Fibroblast of the conjunctiva (primary cell): ENCODE results near the gene PRSS36.
A peak's percentile ranks its signal among the peaks of the same experiment; 100 is the strongest.
"Not testable (repeated sequence)": the region's sequence is repeated elsewhere in the genome, so short reads cannot be mapped to it uniquely, and the experiment has no call there.

ENCODE experiments used
- DNase-seq: peaks from one replicate; pipeline ENCODE4 v3.0.0-alpha.2; 2010; ENCODE audit warnings: low read depth

The PRSS36 gene

DNA sequence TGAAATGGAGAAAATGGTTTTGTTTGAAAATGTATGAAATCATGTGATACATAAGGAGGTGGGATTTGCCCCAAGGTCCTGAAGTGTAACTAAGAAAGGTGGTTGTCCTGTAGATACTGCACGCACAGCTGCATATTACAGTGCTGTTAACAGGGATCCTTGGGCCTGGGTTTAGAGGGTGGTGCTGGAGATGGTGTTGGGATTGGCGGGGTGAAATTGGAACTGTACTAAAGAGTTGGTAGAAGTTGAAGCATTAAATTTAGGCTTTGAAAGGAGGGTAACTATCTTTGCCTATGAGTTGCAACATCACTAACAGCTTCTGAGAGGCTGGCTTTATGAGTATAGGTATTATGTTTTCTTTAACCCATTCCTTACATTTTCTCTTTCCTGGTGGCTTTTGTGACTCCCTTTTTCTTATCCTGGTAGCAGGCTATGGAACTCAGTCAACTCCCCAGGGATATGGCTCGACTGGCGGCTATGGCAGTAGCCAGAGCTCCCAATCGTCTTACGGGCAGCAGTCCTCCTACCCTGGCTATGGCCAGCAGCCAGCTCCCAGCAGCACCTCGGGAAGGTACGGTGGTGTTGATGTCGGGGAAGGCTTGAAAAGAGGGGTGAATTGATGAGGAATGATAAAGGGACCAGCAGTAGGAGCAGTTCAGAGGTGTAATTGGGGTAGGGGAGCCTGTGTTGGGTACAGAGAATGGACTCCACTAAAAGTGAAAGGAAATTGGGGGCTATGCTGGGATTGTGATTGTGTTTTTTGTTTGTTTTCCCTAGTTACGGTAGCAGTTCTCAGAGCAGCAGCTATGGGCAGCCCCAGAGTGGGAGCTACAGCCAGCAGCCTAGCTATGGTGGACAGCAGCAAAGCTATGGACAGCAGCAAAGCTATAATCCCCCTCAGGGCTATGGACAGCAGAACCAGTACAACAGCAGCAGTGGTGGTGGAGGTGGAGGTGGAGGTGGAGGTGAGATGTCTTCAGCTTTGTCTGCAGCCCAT is 33.9 kb upstream of the PRSS36 start:
- DNase-seq = no peak

DNA sequence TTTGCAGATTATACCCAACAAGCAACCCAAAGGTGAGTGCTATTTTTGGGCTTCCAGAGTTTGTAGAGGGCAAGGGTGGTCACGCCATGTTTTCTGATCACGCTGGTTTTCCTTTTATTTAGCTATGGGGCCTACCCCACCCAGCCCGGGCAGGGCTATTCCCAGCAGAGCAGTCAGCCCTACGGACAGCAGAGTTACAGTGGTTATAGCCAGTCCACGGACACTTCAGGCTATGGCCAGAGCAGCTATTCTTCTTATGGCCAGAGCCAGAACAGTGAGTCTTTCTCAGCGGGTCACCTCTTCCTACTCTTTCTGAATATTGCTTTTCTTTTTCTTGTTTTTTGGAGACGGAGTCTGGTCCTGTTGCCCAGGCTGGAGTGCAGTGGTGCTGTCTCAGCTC is 32.5 kb upstream of the PRSS36 start:
- no peak for DNase-seq

DNA sequence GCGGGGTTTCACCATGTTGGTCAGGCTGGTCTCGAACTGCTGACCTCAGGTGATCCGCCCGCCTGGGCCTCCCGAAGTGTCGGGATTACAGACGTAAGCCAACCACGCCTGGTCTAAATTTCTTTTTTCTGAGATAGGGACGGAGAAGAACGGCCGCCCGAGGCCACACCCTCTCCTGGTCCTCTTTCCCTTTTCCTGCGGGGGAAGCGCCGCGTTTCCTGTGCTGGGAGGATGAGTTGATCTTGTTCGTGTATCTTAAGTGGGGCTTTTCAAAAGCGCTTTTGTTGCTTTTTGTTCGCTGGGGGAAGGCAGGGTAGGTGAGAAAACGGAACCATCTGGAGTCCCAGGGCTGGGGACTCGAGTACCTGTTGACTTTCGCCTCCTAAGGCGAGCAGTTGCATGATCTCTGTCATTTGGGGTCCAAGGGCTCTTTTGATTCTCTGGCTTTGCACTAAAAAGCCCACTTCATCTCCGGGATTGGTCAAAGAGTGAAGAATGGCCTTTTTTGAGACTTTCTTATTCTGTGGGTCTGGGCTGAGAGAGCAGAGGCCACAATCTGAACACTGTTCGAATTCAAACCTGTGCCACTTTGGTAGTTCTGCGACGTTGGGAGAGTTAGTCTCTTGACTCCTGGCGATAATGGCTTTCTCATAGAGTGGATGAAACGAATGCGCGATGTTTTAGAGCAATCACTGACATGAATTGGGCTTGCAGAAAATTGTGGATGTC is 31.4 kb upstream of the PRSS36 start:
- no peak for DNase-seq

DNA sequence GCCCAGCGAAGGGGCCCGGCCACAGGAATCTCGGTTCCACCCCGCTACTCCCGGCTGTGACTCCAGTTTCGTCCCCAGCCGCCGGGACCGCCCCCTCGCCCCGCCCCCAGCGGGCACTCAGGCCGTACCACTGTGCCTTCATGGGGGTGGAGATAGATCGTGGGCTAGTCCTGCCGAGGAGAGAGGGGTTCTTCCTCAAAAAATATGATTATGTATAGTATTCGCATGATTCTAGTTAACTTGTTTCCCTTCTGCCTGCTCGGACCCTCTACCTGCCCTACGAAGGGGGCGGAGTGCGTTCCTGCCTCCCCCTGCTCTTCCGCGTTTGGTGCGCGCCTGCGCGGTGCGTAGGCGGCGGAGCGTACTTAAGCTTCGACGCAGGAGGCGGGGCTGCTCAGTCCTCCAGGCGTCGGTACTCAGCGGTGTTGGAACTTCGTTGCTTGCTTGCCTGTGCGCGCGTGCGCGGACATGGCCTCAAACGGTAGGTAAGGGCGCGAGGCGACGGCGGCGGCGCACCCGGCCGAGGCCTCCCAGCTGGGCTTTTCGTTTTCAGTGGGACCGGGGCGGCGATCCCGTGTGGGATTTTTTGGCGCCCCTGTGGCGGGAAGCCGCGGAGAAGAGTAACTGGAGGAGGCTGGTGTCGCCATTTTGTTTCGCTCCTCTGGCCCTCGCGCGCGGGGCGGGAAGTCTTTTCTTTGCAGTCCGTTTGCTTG is 30.0 kb upstream of the PRSS36 start, which contains the start of gene FUS:
Gene FUS, plus strand, starts transcription at position 393 of the 713 bp plus-strand sequence. Its CDS starts 76 bp downstream, at position 469.
- DNase-seq = peak; percentile 79

DNA sequence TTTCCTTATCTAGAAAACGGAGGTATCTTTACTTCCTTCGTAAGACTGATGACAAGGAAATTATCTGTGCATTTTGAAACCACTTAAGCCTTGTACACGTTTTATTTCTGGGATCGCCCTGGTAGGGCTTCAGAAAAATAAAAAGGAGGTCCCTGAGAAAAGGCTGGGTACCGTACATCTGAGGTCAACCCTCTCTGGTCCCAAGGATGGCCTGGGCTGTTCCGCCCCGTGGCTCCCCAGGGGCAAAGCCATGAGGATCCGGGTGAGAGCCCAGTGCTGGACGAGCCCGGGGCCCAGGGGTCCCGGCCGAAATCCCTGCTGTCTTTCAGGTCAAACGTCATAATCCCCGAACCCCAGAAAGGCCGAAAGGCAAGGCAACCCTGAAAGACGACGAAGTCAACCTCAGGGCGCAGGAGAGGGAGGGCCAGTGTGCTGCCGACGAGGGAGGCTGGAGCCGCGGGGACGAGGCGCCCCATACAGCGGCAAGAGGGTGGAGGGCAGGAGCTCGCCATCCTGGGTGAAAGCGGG is 29.4 kb upstream of the PRSS36 start:
- DNase-seq = no peak

DNA sequence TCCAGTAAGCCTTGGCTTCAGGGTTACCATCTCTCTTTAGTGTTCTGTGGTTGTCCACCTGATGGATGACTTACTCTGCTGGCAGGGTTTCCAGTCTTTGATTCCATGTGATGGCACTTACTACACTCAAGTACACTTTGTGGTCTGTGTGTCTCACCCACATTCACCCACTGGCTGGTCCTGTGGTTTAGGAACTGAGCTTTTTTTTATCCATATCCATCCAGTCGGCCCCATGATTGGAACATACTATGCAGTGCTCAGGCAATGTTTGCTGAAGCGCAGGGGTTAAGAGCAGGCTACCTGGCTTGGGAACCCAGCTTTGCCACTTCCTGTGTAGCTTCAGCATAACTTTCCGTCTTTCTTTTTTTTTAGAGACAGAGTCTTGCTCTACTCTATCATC is 27.3 kb upstream of the PRSS36 start:
- DNase-seq = no peak

DNA sequence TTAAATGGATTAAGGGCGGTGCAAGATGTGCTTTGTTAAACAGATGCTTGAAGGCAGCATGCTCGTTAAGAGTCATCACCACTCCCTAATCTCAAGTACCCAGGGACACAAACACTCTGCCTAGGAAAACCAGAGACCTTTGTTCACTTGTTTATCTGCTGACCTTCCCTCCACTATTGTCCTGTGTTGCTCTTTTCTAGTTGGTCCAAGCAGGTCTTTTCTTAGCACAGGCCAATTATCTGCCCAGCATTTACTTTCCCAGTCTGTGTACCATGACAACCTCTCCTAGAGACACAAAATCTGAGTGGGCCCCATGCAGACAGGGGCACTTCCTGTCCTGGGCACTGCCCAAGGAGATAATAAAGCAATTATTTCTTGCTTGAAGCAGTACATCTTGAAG is 20.2 kb upstream of the PRSS36 start:
- not testable (repeated sequence) for DNase-seq

DNA sequence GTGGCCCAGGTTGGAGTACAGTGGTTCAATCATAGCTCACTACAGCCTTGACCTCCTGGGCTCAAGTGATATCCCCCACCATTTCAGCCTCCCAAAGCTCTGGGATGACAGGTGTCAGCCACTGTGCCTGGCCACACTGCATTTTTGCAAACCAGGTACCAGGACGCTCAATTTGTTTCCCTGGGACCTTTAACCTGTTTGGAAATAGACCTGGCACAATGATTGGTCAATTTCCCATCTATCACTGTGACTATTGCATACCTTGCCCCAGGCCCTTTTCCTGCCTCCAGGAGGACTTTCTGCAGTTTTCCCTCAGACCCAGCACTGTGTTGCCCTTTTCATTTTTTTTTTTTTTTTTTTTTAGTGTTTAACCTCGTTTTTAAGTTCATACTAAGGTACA is 19.0 kb upstream of the PRSS36 start:
- DNase-seq = no peak

DNA sequence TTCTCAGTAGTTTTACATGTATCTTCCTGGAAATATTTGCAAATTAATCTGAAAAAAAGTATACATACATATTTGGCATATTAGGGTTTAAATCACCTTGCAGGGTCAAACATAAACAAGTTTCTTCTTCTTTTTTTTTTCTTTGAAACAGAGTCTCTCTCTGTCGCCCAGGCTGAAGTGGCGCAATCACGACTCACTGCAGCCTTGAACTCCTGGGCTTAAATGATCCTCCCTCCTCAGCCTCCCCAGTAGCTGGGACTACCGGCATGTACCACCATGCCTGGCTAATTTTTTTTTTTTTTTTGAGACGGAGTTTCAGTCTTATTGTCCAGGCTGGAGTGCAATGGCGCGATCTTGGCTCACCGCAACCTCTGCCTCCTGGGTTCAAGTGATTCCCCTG is 17.4 kb upstream of the PRSS36 start:
- DNase-seq = no peak

DNA sequence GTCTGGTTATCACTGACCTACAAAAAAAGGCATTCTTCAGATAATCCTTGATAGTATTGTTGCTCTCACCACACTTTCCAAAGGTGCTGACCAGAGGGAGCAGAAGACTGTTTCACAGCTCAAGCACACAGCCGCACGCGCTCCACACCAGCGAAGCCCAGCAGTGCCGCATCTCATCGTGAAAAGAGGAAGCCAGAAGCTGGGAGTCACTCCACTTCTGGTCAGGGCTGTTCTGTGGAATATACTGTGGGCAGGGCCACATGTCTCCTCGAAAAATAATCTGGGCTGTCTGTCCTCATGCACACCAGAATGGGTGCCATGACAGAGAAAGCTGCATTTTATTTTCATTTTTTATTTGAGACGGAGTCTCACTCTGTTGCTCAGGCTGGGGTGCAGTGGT is 7.3 kb upstream of the PRSS36 start:
- no peak for DNase-seq

DNA sequence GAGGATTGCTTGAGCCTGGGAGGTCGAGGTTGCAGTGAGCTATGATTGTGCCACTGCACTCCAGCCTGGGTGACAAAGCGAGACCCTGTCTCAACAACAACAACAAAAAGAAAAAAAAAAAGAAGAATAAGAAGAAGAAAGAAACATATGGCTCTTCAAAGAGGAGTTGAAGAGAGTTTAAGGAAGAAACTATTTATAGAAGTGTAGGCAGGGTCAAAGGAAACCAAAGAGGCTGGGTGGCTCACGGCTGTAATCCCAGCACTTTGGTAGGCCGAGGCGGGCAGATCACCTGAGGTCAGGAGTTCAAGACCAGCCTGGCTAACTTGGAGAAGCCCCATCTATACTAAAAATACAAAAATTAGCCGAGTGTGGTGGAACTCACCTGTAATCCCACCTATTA is 1.1 kb upstream of the PRSS36 start:
- not testable (repeated sequence) for DNase-seq

DNA sequence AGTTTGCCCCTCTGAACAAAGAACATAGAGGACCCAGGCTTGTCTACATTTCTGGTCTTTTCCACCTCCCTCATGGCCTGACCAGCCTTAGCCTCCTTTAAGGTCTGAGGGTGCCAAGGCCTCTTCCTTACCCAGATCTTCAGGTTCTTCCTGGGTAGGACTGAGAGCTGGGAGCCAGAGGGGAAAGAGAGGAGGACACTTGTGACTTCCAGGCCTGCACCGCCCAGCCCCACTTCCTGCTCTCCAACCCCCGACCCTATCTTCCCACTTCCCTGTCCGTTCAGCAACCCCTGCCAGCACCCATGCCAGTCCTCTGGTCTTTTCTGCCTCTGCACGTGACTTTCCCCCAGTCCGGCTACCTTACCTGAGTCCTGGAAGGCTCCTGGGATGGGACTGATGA is 534 bp downstream of the PRSS36 start:
- DNase-seq = no peak

DNA sequence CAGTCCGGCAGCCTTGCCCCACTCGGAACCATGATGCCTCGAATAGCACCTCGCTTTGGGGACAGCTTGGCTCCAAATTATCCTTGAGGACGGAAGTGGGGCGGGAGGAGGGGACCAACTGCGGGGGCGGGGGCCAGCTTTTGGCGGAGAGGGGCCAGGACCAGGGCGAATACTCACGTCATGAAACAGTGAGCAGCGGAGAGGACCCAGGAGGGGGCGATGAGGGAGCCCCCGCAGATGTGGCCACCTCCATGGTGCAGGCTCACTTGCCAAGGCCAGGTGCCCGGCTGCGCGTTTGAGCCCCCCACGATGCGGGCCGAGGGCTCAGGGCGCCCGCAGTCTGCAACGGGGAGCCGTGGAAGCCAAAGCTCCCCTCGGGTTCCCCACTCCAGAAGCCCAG is 970 bp downstream of the PRSS36 start:
- no peak for DNase-seq

DNA sequence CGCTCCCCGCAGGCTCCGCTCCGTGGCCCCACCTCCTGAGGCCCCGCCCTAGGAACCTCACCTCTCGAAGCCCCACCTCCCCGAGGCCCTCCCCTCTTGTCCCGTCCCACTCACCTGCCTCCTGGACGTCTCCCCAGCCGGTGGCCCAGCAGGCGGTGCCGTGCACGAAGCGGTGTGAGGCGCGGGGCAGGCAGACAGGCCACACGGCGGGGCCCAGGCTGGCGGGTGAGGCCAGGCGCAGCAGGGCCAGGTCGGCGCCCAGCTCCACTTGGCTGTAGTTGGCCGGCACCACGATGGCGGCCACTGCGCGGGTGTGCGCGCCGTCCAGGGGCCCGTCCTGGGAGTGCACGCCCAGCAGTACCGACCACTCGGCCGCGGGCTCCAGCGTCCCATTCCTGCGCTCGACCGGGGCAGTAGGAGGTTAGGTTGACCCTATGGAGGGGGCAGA is 1.6 kb downstream of the PRSS36 start:
- no peak for DNase-seq

DNA sequence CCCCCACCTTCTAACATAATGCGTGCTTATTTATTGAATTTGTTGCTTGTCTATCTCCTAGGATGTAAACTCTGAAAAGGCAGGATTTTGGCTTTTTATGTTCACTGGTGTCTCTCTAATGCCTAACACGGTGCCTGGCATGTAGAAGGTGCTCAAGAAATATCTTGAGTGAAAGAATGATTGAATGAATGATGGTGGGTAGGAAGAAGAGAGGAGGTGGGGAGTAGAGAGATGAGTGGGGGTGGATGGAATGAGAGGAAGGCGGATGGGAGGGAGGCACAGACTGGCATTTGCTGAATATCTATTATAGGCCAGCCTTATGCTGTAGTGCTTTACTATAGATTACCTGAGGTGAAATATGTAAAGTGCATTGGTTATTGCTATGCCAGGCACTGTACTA is 2.3 kb downstream of the PRSS36 start:
- DNase-seq = no peak

DNA sequence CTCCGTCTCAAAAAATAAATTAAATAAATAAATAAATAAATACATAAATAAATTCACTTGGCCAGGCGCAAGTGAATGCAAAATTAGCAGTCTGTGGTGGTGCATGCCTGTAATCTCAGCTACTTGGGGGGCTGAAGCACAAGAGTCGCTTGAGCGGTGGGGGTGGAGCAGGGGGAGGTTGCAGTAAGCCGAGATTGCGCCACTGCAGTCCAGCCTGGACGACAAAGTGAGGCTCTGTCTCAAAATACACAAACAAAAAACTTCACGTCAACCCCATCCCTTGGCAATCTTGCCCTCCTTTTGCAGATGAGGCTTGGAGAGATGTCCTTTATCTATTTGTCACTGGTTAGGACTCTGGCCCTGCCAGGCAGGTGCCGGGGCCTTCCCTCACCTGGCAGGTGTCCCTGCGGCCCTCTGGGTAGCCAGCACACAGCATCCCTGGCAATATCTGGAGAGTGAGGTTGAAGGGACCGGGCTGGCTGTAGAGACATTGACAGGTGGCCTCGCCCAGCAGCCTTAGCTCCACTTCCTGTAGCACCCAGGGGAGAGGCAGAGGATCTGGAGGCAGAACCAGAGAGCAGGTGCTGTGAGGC is 4.4 kb downstream of the PRSS36 start:
- DNase-seq = no peak

DNA sequence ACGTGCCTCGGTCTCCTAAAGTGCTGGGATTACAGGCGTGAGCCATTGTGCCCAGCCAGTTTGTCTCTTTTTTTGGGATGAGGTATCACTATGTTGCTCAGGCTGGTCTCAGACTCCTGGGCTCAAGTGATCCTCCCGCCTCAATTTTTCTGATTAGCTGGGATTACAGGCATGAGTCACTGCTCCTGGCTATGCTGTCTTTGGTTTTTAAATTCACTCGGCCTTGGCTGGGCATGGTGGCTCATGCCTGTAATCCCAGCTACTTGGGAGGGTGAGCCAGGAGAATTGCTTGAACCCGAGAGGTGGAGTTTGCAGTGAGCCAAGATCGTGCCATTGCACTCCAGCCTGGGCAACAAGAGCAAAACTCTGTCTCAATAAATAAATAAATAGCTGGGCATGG is 5.4 kb downstream of the PRSS36 start:
- DNase-seq = not testable (repeated sequence)

DNA sequence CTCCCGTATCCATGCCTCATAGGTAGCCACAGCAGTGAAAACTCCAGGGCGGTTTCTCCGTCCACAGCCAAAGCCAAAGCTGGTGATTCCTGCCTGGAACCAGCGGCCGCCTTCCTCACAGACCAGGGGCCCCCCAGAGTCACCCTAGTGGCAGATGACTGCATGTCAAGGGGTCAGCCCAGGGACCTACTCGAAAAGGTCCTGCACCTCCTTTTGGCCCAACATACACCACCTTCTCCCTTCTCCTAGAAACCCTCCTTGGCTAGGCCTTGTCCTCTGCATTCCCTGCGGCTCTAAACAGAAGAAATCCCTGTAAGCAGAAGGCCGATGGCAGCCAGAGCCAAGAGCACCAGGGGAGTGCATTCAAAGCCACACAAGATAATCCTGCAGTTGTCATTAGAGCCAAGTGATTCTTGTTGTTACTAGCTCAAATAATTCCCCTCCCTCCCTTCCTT is 6.1 kb downstream of the PRSS36 start:
- DNase-seq = no peak

DNA sequence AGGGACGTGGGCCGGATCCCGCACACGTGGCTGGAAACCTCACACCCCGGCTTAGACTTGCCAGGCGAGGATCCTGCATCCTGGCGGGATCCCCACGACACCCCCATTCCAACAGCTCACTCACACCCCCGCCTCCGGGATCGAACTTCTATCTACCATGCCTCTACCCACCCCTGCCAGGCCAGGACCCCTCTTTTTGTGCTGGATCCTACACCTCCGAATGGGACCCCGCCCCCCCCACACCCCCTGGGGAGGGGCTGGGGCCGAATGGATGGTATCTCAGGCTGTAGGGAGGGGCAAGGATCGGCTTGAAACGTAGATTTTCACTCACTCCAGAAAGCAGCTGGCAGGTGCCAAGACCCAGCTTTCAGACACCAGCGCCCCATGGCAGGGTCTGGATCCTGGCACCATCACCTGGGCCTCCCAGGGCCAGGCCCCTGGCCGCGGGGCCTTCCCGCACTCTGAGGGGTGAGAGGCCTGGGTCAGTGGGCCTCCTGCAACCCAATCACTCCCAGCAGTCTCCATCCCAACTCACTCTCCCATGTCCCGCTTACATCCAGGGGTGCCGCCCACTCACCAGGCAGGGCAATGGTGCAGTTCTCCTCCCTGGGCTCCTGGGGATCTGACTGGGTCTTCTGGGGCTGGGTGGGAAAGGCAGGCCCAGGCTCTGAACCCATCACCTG is 6.7 kb downstream of the PRSS36 start:
- DNase-seq = no peak

DNA sequence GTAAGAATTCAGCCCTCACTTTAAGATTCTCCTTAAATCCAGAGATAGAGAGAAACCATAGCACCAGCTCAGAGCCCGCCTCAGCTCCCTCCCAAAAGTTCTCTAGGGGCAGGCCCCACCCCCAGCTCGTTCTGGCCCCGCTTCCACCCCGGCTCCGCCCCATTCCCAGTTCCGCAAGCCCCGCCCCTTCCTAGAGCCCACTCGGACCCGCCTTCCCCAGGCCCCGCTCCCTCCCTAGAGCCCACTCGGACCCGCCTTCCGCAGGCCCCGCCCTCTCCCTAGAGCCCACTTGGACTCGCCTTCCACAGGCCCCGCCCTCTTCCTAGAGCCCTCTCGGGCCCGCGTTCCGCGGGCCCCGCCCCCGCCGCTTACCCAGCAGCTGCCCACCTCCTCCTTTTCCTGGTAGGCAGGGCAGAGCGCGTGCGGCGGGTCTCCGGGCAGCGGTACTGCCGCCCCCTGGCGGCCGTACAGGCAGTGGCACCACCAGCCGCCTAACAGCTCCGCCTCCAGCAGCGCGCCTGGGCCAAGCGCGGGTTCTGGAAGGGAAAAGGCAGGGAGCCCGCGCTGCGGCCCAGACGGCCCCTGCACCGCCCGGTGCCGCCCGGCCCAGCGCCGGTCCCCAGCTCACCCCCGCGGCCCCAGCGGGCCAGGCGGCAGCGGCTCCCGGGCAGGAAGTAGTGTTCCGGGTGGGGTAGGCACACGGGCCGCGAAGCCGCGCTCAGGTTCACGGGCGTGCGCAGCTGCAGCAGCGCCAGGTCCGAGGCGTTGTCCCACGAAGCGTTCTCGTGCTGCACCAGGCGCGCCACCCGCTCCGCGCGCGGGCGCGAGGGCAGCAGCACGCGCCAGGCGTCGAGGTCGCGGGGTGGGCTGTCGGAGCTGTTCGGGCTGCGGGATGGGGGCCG is 7.5 kb downstream of the PRSS36 start:
- DNase-seq = peak; percentile 98
